IMR-90 (cell line): ENCODE data around the gene LRP1B.

Experiments used
- CEBPB ChIP-seq: IDR thresholded peaks from 2 replicates; pipeline ENCODE4 v1.6.1; 2012; ENCODE audit warnings: low read depth, low read length, improper control_type of control experiment
- CHD1 ChIP-seq: IDR thresholded peaks from 2 replicates; pipeline ENCODE4 v1.6.1; 2012; ENCODE audit warnings: low read depth, low read length, improper control_type of control experiment
- FOS ChIP-seq: fragments of 150-350 bp; IDR thresholded peaks from 2 replicates; pipeline ENCODE4 v1.6.1; 2016; ENCODE audit warnings: low read depth, low read length
- MAZ ChIP-seq: IDR thresholded peaks from 2 replicates; pipeline ENCODE4 v1.6.1; 2012; ENCODE audit warnings: low read depth, mild to moderate bottlenecking, low read length, improper control_type of control experiment, moderate library complexity, borderline replicate concordance
- NFE2L2 ChIP-seq: fragments of 150-350 bp; IDR thresholded peaks from 2 replicates; pipeline ENCODE4 v1.6.1; 2016; ENCODE audit warnings: low read depth, mild to moderate bottlenecking, low read length
- POLR2A ChIP-seq: IDR thresholded peaks from 2 replicates; pipeline ENCODE4 v1.6.1; 2012; ENCODE audit warnings: mild to moderate bottlenecking, low read depth, low read length
- RAD21 ChIP-seq: IDR thresholded peaks from 2 replicates; pipeline ENCODE4 v1.6.1; 2012; ENCODE audit warnings: low read length, improper control_type of control experiment
- RFX5 ChIP-seq: IDR thresholded peaks from 2 replicates; pipeline ENCODE4 v1.8.0; 2012; ENCODE audit warnings: low read depth, mild to moderate bottlenecking, low read length, moderate library complexity
- TF ChIP-seq, protein P1 (sequence below): conservative IDR thresholded peaks from 2 replicates; pipeline ENCODE4 v1.5.1; 2012; ENCODE audit warnings: mild to moderate bottlenecking, low read depth, low read length, improper control_type of control experiment

- TF ChIP-seq, protein P1, sequence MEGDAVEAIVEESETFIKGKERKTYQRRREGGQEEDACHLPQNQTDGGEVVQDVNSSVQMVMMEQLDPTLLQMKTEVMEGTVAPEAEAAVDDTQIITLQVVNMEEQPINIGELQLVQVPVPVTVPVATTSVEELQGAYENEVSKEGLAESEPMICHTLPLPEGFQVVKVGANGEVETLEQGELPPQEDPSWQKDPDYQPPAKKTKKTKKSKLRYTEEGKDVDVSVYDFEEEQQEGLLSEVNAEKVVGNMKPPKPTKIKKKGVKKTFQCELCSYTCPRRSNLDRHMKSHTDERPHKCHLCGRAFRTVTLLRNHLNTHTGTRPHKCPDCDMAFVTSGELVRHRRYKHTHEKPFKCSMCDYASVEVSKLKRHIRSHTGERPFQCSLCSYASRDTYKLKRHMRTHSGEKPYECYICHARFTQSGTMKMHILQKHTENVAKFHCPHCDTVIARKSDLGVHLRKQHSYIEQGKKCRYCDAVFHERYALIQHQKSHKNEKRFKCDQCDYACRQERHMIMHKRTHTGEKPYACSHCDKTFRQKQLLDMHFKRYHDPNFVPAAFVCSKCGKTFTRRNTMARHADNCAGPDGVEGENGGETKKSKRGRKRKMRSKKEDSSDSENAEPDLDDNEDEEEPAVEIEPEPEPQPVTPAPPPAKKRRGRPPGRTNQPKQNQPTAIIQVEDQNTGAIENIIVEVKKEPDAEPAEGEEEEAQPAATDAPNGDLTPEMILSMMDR = no peak
- TF ChIP-seq RAD21 (no peak), MAZ (no peak), POLR2A (no peak), NFE2L2 (no peak), CEBPB (no peak), RFX5 (no peak), FOS (no peak), CHD1 (no peak)
Measured at GRCh38 chr2:141992695-141993094, 138.1 kb downstream of the LRP1B start.
